MM.1S (cell line): ENCODE data around the gene ITGB6.
A peak's percentile ranks its signal among the peaks of the same experiment; 100 is the strongest.

Source experiments
- DNase-seq: peaks from one replicate; pipeline ENCODE4 v3.0.0-alpha.2; 2015
- H2AFZ ChIP-seq: fragments of 300-600 bp; sonication (generic); 2 replicates; pipeline ENCODE4 v1.6.0; 2016; ENCODE audit warnings: antibody characterized with exemption, low read length
- H3F3A ChIP-seq: fragments of 300-600 bp; sonication (generic); 2 replicates; pipeline ENCODE4 v1.6.1; 2016; ENCODE audit warnings: mild to moderate bottlenecking, antibody characterized with exemption, low read length, moderate library complexity, mixed read lengths; ENCODE audit not compliant: insufficient read depth
- H3K27ac ChIP-seq: fragments of 300-600 bp; sonication (generic); 2 replicates; pipeline ENCODE4 v1.5.1; 2016; ENCODE audit warnings: mild to moderate bottlenecking, low read length
- H3K27me3 ChIP-seq: fragments of 300-600 bp; sonication (generic); replicated peaks from 2 replicates; pipeline ENCODE4 v1.6.0; 2016; ENCODE audit warnings: low read length; ENCODE audit not compliant: insufficient read depth
- H3K36me3 ChIP-seq: fragments of 300-600 bp; sonication (generic); replicated peaks from 2 replicates; pipeline ENCODE4 v1.6.1; 2016; ENCODE audit warnings: mild to moderate bottlenecking, low read length, mixed read lengths; ENCODE audit not compliant: insufficient read depth
- H3K4me1 ChIP-seq: fragments of 300-600 bp; sonication (generic); 2 replicates; pipeline ENCODE4 v1.6.1; 2016; ENCODE audit warnings: low read length, mixed read lengths
- H3K4me2 ChIP-seq: fragments of 300-600 bp; sonication (generic); 2 replicates; pipeline ENCODE4 v1.6.0; 2016; ENCODE audit warnings: low read depth, low read length
- H3K4me3 ChIP-seq: fragments of 300-600 bp; sonication (generic); 2 replicates; pipeline ENCODE4 v1.5.1; 2016; ENCODE audit warnings: low read length, mixed read lengths
- H3K79me2 ChIP-seq: fragments of 300-600 bp; sonication (generic); 2 replicates; pipeline ENCODE4 v1.6.1; 2016; ENCODE audit warnings: mixed run types, low read length, mixed read lengths
- H3K9ac ChIP-seq: fragments of 300-600 bp; sonication (generic); 2 replicates; pipeline ENCODE4 v1.6.1; 2016; ENCODE audit warnings: low read length, mixed read lengths
- H3K9me2 ChIP-seq: fragments of 300-600 bp; sonication (generic); replicated peaks from 2 replicates; pipeline ENCODE4 v1.6.1; 2016; ENCODE audit warnings: mild to moderate bottlenecking, low read length, mixed read lengths; ENCODE audit not compliant: insufficient read depth
- H3K9me3 ChIP-seq: fragments of 300-600 bp; sonication (generic); replicated peaks from 2 replicates; pipeline ENCODE4 v1.6.1; 2016; ENCODE audit warnings: mild to moderate bottlenecking, low read length, mixed read lengths; ENCODE audit not compliant: insufficient read depth
- H4K20me1 ChIP-seq: fragments of 300-600 bp; sonication (generic); 2 replicates; pipeline ENCODE4 v1.6.1; 2016; ENCODE audit warnings: mild to moderate bottlenecking, low read length, moderate library complexity, mixed read lengths; ENCODE audit not compliant: insufficient read depth
- CTCF ChIP-seq: fragments of 300-600 bp; sonication (generic); IDR thresholded peaks from 2 replicates; pipeline ENCODE4 v1.5.1; 2016; ENCODE audit warnings: antibody characterized with exemption, low read length, mixed read lengths
- EZH2 ChIP-seq: fragments of 300-600 bp; sonication (generic); optimal IDR thresholded peaks from 2 replicates; pipeline ENCODE3; 2017; ENCODE audit warnings: low read depth, mild to moderate bottlenecking, antibody characterized with exemption, low read length, mixed read lengths
- EZH2phosphoT487 ChIP-seq: fragments of 300-600 bp; sonication (generic); IDR thresholded peaks from 2 replicates; pipeline ENCODE4 v1.6.1; 2018; ENCODE audit warnings: antibody characterized with exemption, low read length

ITGB6 gene

GRCh38 chr2:160201849-160202539 lies 1.9 kb upstream of the ITGB6 start:
- Histone ChIP-seq H3K36me3 (no peaks in the 10 kb centered on the region), H3F3A (no peaks in the 10 kb centered on the region), H3K4me2 (0 out of 2 replicates have a peak overlapping the region, but pooled peaks have one; percentile 4), H3K4me3 (no peak overlapping the region), H3K4me1 (peaks cover 15% of the 10 kb centered on the region; the same call in 1 of the 2 replicates), H3K9ac (no peak overlapping the region), H3K27ac (no peak overlapping the region), H3K27me3 (no peaks in the 10 kb centered on the region), H3K79me2 (no peaks in the 10 kb centered on the region), H2AFZ (no peak overlapping the region), H3K9me2 (no peaks in the 10 kb centered on the region), H3K9me3 (no peaks in the 10 kb centered on the region), H4K20me1 (no peaks in the 10 kb centered on the region)
- no peak for TF ChIP-seq EZH2phosphoT487
- no peak for TF ChIP-seq EZH2
- no peak for TF ChIP-seq CTCF
- DNase-seq = no peak

GRCh38 chr2:160200921-160201320 lies 849 bp upstream of the ITGB6 start:
- no peaks in the 10 kb centered on the region for H3K9me2 ChIP-seq
- H3K27ac ChIP-seq = no peak overlapping the region
- no peaks in the 10 kb centered on the region for H3K36me3 ChIP-seq

GRCh38 chr2:160199053-160199452 lies 1.0 kb downstream of the ITGB6 start:
- H3K36me3 ChIP-seq = no peaks in the 10 kb centered on the region
- no peaks in the 10 kb centered on the region for H3F3A ChIP-seq
- H4K20me1 ChIP-seq = no peaks in the 10 kb centered on the region
- no peaks in the 10 kb centered on the region for H3K27me3 ChIP-seq
- H3K27ac ChIP-seq = no peak overlapping the region
- H3K79me2 ChIP-seq = no peaks in the 10 kb centered on the region
- H3K9me3 ChIP-seq = no peaks in the 10 kb centered on the region
- TF ChIP-seq CTCF = no peak
- TF ChIP-seq EZH2 = no peak
- no peak for TF ChIP-seq EZH2phosphoT487
- no peak overlapping the region for H3K9ac ChIP-seq
- no peak for DNase-seq
- no peak overlapping the region for H3K4me3 ChIP-seq
- H3K4me2 ChIP-seq = no peak overlapping the region
- no peaks in the 10 kb centered on the region for H3K9me2 ChIP-seq
- H2AFZ ChIP-seq = no peak overlapping the region
- peaks cover 15% of the 10 kb centered on the region; the same call in 1 of the 2 replicates for H3K4me1 ChIP-seq

More at GRCh38 chr2:160200921-160201320, 849 bp upstream of the ITGB6 start:
- Histone ChIP-seq H3F3A (no peaks in the 10 kb centered on the region), H3K79me2 (no peaks in the 10 kb centered on the region), H3K4me2 (no peak overlapping the region; the same call in 1 of the 2 replicates), H3K9me3 (no peaks in the 10 kb centered on the region), H2AFZ (no peak overlapping the region), H3K9ac (no peak overlapping the region), H3K27me3 (no peaks in the 10 kb centered on the region), H3K4me3 (no peak overlapping the region), H4K20me1 (no peaks in the 10 kb centered on the region), H3K4me1 (peaks cover 15% of the 10 kb centered on the region; the same call in 1 of the 2 replicates)
- peak; percentile 23 for DNase-seq
- TF ChIP-seq EZH2phosphoT487 = no peak
- TF ChIP-seq CTCF = no peak
- TF ChIP-seq EZH2 = no peak
